ENCODE results near the gene SNRPB.

DNA sequence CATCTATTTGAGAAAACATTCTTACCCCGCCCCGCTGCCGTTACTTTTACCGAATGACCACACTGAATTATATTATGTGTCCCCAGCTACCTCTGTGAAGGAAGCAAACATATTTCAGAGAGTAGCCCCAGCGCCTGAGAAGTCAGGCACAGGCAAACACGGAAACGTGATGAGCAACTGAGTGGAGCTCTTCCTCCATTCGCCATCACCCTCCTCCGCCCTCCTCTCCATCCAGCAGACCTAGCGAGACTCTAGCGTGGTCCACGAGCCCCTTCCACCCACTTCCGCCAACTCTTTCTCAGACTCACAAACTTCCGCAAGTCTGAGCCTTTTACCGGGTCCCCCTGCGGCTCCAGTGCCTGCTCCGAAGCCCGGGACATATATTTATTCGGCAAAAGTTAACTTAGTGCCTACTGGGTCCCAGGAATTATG, 582 bp downstream of the SNRPB start:
- TF ChIP-seq POLR2AphosphoS5 (IDR thresholded peaks at IDR 0.05) (no peak), POLR2A (IDR thresholded peaks at IDR 0.05; ENCODE audit: low read depth) (no peak)
- TF ChIP-seq, protein P1, sequence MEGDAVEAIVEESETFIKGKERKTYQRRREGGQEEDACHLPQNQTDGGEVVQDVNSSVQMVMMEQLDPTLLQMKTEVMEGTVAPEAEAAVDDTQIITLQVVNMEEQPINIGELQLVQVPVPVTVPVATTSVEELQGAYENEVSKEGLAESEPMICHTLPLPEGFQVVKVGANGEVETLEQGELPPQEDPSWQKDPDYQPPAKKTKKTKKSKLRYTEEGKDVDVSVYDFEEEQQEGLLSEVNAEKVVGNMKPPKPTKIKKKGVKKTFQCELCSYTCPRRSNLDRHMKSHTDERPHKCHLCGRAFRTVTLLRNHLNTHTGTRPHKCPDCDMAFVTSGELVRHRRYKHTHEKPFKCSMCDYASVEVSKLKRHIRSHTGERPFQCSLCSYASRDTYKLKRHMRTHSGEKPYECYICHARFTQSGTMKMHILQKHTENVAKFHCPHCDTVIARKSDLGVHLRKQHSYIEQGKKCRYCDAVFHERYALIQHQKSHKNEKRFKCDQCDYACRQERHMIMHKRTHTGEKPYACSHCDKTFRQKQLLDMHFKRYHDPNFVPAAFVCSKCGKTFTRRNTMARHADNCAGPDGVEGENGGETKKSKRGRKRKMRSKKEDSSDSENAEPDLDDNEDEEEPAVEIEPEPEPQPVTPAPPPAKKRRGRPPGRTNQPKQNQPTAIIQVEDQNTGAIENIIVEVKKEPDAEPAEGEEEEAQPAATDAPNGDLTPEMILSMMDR (IDR thresholded peaks at IDR 0.05), result no peak
